Neuron (in vitro differentiated cells): ENCODE data around the gene PLB1.
"Not testable (repeated sequence)": the region's sequence is repeated elsewhere in the genome, so short reads cannot be mapped to it uniquely, and the experiment has no call there.

Experiments
- H2AFZ ChIP-seq: one replicate; pipeline ENCODE4 v1.6.1; 2013; ENCODE audit warnings: low read depth, mild to moderate bottlenecking, inconsistent platforms, low read length, moderate library complexity
- H3K27me3 ChIP-seq: one replicate; pipeline ENCODE4 v1.6.1; 2013; ENCODE audit warnings: low read length; ENCODE audit not compliant: insufficient read depth
- H3K36me3 ChIP-seq: one replicate; pipeline ENCODE4 v1.6.1; 2013; ENCODE audit warnings: low read length; ENCODE audit not compliant: insufficient read depth
- H3K4me1 ChIP-seq: one replicate; pipeline ENCODE4 v1.6.1; 2013; ENCODE audit warnings: low read length; ENCODE audit not compliant: insufficient read depth
- H3K4me3 ChIP-seq: 2 replicates; pipeline ENCODE4 v1.5.1; 2013; ENCODE audit warnings: mild to moderate bottlenecking, low read length, moderate library complexity
- H3K9me3 ChIP-seq: one replicate; pipeline ENCODE4 v1.6.1; 2013; ENCODE audit warnings: low read length

The PLB1 gene

DNA sequence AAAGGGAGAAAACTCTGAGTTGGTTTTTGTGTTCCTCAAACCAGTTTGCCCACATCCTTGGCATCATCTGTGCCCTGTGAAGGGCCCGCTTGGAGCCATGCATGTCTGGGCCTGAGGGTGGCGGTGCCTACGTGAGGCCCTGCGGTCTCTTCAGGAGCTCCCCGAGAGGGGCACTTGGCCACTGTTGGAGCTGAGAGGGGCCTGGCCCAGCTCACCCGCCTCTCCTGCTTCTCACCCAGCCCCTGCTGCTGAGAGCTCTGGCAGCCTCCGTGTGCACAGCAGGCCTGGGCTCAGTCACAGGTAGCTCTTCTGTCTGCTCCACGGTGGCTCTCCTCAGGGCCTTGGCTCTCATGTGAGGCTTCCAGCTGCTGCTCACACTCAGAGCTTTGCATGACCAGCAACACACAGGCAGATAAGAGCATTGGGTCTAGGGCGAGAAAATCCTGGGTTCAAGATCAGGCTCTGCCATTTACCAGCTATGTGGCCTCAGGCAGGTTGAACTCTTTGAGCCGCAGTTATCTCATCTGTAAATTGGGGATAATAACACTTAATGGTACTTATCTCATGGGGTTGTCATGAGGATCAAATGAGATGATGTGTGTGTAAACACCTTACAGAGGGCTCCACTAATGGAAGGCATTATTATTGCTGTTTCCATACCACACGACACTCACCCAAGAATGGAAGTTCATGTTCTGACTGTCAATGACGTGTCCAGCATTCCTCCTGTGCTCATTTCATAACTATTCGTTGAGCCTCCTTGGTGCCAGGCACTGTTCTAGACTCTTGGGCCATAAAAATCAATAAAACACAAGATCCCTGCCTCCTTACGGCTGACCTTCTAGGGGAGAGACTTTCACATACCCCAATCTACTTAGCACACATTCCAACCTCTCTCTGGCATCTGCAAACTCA is 41.6 kb upstream of the PLB1 start:
- Histone ChIP-seq H3K9me3 (no peaks in the 10 kb centered on the region), H3K4me3 (no peak overlapping the region), H3K36me3 (no peaks in the 10 kb centered on the region), H3K27me3 (no peaks in the 10 kb centered on the region), H3K4me1 (no peaks in the 10 kb centered on the region), H2AFZ (no peak overlapping the region)

DNA sequence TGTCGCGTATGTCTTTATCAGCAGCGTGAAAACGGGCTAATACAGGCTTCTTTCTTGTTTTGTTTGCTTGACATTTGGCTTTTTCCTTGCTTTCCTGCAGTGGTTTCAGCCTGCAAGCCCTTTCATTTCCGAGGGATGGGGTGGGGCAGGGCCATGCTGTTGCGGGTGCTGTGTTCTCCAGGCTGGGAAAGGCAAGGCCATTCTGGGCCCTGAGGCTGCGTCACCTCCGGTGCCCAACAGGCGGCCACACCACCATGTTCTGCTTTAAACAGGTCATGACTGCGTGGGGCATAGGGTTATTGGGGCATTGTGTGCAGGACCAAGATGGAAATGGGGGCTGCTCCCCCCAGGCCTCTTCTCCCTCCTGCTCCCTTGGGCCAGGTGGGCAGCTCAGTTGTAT is 38.6 kb upstream of the PLB1 start:
- Histone ChIP-seq H3K36me3 (no peaks in the 10 kb centered on the region), H2AFZ (no peak overlapping the region), H3K27me3 (no peaks in the 10 kb centered on the region), H3K4me3 (no peak overlapping the region), H3K4me1 (no peaks in the 10 kb centered on the region), H3K9me3 (no peaks in the 10 kb centered on the region)

DNA sequence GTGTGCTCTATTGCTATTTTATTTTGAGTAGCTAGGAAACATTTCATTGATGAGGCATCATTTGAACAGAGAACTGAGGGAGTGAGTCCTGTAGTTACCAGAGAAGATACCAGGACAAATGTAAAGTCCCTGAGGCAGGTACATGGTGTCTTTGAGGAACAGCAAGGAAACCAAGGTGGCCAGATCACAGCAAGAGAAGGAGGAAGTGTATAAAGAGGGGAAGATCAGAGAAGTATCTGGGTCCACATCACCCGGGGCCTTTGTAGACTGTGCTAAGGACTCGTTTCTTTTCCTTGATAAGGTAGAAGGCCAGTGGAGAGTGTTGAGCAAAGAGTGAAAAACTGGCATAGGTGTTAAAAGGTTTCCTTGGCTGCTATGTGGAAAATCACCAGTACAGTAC is 34.8 kb upstream of the PLB1 start:
- Histone ChIP-seq H3K4me3 (no peak overlapping the region), H3K27me3 (no peaks in the 10 kb centered on the region), H3K9me3 (no peaks in the 10 kb centered on the region), H2AFZ (no peak overlapping the region), H3K36me3 (no peaks in the 10 kb centered on the region), H3K4me1 (no peaks in the 10 kb centered on the region)

DNA sequence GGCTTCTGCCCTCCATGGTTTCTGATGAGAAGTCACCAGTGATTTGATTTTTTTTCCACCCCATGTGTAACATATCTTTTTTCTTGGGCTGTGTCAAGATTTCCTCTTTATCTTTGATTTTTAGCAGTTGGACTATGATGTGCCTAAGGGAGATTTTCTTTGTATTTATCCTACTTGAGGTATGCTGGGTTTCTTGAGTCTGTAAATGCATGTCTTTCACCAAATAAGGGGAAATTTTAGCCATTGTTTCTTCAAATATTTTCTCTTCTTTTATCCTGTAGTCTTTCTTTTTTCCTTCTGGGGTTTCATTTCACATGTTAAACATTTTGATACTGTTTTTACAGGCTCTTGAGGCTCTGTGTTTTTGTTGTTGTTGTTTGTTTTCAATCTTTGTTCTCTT is 33.7 kb upstream of the PLB1 start:
- Histone ChIP-seq H3K4me3 (no peak overlapping the region), H3K4me1 (no peaks in the 10 kb centered on the region), H3K27me3 (peaks cover 4% of the 10 kb centered on the region), H2AFZ (no peak overlapping the region), H3K9me3 (no peaks in the 10 kb centered on the region), H3K36me3 (no peaks in the 10 kb centered on the region)

DNA sequence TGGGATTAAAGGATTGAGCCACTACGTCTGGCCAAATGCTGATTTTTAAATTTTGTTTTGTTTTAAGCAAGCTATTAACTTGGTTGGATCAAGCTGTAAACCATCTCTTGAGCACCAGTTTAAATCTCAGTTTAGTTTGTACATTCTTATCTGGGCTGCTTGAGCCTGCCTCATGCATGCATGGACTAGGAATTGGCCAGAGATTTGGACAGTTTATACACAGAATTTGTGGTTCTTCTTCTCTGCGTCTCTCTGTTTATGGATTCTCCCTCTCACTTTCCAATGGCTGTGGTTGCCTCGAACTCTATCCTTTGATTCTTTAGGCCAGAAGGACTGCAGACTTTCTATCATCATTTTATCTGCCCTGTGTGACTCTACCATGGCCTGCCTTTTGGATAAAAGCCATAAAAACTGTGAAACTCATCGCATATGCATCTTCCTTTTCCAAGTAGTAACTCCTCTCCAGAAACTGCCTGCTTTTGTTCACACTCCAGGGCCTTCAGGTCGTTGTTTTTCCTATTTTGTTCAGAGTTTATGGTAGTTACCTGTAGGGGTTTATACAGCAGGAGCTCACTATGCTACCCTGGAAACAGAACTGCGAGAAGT is 32.5 kb upstream of the PLB1 start:
- Histone ChIP-seq H3K27me3 (peaks cover 4% of the 10 kb centered on the region), H3K4me1 (no peaks in the 10 kb centered on the region), H3K36me3 (no peaks in the 10 kb centered on the region), H3K9me3 (no peaks in the 10 kb centered on the region), H3K4me3 (no peak overlapping the region), H2AFZ (no peak overlapping the region)

DNA sequence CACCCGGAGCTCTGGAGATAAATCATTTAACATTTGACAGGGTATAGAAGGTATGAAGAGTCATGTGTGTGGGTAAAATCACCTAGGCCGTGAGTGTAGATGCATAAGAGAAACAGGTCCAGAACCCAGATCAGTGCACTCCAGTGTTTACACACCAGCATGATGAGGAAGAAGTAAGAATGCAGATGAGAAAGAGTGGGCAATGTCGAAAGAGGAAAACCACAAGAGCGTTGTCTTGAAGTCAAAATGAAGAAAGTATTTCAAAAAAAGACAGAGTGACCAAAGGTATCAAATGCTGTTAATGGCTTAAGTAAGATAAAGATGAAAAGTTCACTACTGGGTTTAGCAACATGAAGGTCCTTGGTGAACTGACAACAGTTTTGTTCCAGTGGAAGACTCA is 32.0 kb upstream of the PLB1 start:
- Histone ChIP-seq H3K4me3 (no peak overlapping the region), H3K36me3 (no peaks in the 10 kb centered on the region), H3K27me3 (peaks cover 4% of the 10 kb centered on the region), H3K9me3 (no peaks in the 10 kb centered on the region), H2AFZ (no peak overlapping the region), H3K4me1 (no peaks in the 10 kb centered on the region)

DNA sequence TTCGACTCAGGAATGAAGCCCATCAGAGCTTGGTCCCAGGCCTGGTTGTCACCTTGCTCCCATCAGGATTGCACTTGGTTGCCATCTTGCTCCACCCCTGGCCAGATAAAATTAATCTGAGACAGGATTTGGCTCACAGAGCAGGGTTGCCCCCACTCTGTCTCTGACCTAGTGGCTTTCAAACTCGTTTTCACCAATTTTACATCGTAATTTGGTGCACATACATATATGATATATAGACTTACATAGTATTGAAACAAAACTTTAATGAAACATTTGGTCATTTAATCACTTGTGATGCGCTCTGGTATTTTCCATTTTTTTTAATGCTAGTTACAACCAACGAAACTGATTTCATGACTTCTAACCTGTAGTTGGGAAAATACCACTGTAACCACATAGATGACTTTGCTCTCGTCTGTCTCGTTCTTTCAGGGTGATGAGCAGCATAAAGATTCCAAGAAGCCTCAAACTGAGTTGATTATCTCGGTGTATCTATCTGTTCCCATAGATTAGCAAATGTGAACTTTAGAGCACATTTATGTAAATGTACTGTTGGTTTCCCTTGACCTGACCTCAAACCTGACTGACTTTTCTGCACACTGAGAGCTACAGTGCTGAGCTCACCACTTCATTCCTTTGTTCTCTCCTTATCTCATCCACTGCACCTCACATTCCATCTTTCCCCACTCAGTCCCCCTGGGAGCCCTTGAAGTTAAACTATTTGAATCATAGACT is 30.5 kb upstream of the PLB1 start:
- no peaks in the 10 kb centered on the region for H3K36me3 ChIP-seq
- H3K4me3 ChIP-seq: no peak overlapping the region
- H3K27me3 ChIP-seq: peaks cover 4% of the 10 kb centered on the region
- H2AFZ ChIP-seq: no peak overlapping the region
- H3K9me3 ChIP-seq: no peaks in the 10 kb centered on the region
- H3K4me1 ChIP-seq: no peaks in the 10 kb centered on the region

DNA sequence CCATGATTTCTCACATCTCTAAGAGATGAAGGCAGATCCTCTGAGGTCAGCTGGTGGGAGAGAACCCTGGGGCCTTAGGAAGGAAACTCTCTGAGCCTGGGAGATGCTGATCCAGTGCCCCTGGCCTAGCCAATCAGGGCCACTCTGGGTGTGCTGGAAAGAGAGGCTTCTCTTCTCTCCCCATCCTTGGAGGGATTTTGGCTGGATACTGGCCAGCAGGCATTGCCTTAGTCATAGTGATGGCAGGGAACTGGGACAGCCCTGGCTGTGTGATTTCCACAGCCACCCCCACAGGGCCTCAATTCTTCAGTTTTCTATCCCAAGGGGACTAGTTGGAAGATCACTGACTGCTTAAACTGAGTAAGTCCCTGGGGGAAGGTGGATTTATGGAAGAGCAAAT is 26.6 kb upstream of the PLB1 start:
- Histone ChIP-seq H3K9me3 (no peaks in the 10 kb centered on the region), H3K4me3 (no peak overlapping the region), H3K27me3 (peaks cover 4% of the 10 kb centered on the region), H3K36me3 (no peaks in the 10 kb centered on the region), H2AFZ (no peak overlapping the region), H3K4me1 (no peaks in the 10 kb centered on the region)

DNA sequence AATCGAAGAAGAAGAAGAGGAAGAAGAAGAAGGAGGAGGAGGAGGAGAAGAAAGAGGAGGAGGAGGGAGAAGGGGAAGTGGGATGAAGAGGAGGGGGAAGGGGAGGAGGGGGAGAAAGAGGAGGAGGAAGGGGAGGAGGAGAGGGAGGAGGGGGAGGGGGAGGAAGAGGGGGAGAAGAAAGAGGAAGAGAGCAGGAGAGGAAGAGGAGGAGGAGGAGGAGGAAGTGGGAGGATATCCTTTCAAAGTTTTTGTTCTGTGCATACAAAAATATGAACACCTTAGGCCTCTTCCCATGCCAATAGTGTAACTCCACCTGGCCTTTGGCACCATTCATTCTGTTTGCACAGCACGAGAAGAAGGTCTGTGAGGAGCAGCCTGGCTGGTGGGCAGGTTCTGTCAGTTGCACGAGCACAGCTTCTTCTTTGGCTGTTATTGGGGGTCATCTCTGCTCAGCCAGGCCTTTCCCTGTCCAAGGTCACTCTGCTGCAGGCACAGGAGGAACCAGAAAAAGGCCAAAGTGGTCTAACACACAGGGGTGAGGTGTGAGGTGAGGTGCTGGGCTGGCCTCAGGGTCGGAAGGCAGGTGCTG is 25.8 kb upstream of the PLB1 start:
- H3K36me3 ChIP-seq: no peaks in the 10 kb centered on the region
- H2AFZ ChIP-seq: no peak overlapping the region
- H3K4me3 ChIP-seq: no peak overlapping the region
- no peaks in the 10 kb centered on the region for H3K4me1 ChIP-seq
- peaks cover 4% of the 10 kb centered on the region for H3K27me3 ChIP-seq
- no peaks in the 10 kb centered on the region for H3K9me3 ChIP-seq

DNA sequence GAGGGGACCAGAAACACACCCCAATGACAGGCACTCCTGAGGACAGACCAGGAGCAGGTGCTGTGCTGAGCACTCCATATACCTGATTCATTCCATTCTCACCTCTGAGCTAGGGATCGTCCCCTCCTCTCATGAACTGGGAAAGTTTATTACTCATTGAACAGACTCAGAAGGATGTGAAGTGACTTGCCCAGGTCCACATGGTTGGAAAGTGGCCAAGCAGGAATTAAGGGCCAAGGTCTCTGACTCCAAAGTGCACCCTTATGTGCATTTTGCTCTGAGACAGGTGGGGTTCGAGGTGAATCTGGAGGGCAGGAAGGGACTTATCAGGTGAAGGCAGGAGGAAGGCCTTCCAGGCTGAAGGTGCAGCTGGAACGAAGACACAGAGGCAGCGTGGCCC is 25.1 kb upstream of the PLB1 start:
- Histone ChIP-seq H3K27me3 (peaks cover 4% of the 10 kb centered on the region), H3K4me1 (no peaks in the 10 kb centered on the region), H3K9me3 (no peaks in the 10 kb centered on the region), H3K36me3 (no peaks in the 10 kb centered on the region), H2AFZ (no peak overlapping the region), H3K4me3 (no peak overlapping the region)

DNA sequence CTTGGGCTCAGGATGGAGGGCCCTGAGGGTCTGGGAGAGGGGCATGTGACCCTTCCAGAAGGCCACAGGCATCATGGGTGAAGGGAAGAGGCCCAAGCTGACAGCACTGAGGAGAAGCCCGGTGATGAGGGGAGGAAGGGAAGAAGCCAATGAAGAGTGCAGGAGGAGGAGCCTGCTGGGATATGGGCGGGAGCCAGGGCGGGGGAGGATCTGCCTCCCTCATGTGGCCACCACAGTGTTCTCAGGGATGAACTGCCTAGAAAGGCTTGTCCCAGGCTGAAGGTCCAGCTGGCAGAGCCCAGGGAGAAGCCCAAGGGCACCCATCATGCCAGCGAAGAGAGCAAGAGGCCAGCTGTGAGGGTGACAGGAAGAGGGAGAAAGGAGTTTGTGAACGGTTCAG is 24.6 kb upstream of the PLB1 start:
- no peaks in the 10 kb centered on the region for H3K36me3 ChIP-seq
- H2AFZ ChIP-seq: no peak overlapping the region
- H3K9me3 ChIP-seq: no peaks in the 10 kb centered on the region
- peaks cover 4% of the 10 kb centered on the region for H3K27me3 ChIP-seq
- H3K4me3 ChIP-seq: no peak overlapping the region
- no peaks in the 10 kb centered on the region for H3K4me1 ChIP-seq

DNA sequence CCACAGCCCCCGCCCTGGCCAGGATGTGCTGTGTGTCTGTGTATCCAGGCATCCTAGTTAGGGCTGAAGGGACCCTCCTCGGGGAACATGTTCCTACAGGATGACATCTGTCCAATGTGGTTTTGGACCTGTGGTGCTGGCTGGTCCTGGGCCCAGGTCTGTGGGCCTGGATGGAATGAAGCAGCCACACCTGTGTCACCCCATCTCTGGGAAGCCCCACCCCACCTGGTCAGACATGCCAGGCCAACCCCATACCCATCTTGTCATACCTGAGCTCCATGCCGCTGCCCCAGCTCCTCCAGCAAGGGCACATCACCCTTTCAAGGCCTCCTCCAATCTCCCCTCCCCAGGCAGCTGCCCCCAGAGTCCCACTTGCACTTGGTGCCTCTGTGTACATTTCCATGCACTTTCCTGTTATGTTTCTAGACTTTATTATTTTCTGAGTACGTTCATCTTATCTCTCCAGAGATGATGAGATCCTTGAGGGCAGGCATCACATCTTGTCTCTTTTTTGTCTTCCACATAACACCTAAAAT is 24.1 kb upstream of the PLB1 start:
- Histone ChIP-seq H3K36me3 (no peaks in the 10 kb centered on the region), H2AFZ (no peak overlapping the region), H3K9me3 (no peaks in the 10 kb centered on the region), H3K4me1 (no peaks in the 10 kb centered on the region), H3K4me3 (no peak overlapping the region), H3K27me3 (no peaks in the 10 kb centered on the region)

DNA sequence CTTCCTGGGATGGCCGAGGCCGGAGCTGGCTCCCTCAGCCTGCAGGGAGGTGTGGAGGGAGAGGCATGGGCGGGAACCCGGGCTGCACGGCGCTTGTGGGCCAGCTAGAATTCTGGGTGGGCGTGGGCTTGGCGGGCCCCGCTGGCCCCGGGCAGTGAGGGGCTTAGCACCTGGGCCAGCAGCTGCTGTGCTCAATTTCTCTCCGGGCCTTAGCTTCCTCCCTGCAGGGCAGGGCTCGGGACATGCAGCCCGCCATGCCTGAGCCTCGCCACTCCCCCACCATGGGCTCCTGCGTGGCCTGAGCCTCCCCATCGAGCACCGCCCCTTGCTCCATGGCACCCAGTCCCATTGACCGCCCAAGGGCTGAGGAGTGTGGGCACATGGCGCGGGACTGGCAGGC is 23.2 kb upstream of the PLB1 start:
- not testable (repeated sequence) for H3K36me3 ChIP-seq, H3K27me3 ChIP-seq, H3K9me3 ChIP-seq, H3K4me3 ChIP-seq, H2AFZ ChIP-seq, H3K4me1 ChIP-seq
